GM18507 (cell line): ENCODE results near the gene USP16.
"Not testable (repeated sequence)": the region's sequence is repeated elsewhere in the genome, so short reads cannot be mapped to it uniquely, and the experiment has no call there.

Source experiments
- DNase-seq: peaks from one replicate; pipeline ENCODE4 v3.0.0; 2011; ENCODE audit warnings: low read depth; ENCODE audit not compliant: insufficient read length; ENCODE audit errors: extremely low spot score
- FAIRE-seq: peaks from 2 replicates; lab custom pipeline; 2011; peaks lifted over from hg19 to GRCh38; lab: Jason Lieb, UNC

USP16 gene

GRCh38 chr21:29029524-29029923, 5.1 kb downstream of the USP16 start:
- no peak for FAIRE-seq

GRCh38 chr21:29030909-29031308, 6.4 kb downstream of the USP16 start:
- FAIRE-seq = no peak
- DNase-seq = no peak

More at GRCh38 chr21:29029524-29029923, 5.1 kb downstream of the USP16 start:
- no peak for DNase-seq

DNA sequence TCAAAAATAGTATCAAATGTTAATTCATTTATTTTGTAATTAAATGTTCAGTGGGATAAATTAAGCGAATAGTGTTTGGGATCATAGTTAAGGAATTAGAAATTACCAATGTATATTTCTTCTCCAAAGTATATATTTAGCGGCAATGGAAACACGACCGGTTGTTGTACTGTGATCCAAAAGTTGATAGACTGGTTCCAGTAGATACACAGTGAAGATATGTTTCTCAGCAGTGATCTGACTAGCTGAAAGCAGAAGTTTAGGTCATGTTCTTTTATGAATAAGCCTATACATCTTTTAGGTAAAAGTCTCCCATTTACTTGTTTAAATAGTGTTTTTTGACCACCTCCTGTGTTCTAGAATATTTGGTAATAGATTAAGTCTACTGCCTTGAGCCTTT, 8.8 kb downstream of the USP16 start:
- FAIRE-seq (no peak), DNase-seq (no peak)

GRCh38 chr21:29033871-29034270, 9.4 kb downstream of the USP16 start:
- DNase-seq = no peak
- no peak for FAIRE-seq

DNA sequence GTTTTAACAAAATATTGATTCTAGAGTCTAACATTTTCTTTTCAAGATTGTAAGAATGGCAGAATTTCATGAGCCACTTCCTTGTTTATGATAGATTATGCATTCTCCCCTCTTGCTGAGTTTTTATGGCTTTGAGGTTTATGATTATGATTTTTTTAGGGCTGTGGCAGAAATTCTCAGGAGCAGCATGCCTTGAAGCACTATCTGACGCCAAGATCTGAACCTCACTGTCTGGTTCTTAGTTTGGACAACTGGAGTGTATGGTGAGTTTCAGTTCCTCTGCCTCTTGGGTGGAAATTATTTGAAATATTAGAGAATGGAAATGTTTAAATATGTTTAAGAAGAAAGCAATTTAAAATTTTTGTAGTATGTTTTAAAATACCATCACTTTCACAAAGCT, 10.2 kb downstream of the USP16 start:
- no peak for FAIRE-seq
- DNase-seq = no peak

GRCh38 chr21:29052224-29052623, 27.8 kb downstream of the USP16 start:
- DNase-seq (no peak), FAIRE-seq (no peak)

- DNase-seq (no peak), FAIRE-seq (no peak)
These were observed 28.6 kb downstream of the USP16 start for GRCh38 chr21:29053011-29053553.

DNA sequence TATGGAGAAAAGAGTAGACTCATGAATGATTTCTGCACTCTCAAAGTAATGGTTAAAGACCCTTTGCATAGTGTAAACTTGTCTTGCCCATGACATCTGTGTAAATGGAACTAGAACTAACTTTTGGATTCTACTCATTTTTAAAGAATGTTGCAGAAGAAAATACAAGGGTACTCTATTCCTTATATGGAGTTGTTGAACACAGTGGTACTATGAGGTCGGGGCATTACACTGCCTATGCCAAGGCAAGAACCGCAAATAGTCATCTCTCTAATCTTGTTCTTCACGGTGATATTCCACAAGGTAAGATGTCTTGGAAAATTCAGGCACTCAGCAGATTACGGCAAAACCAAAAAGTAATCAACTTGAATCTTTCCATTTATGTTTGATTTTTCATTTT, 29.2 kb downstream of the USP16 start:
- DNase-seq = no peak
- FAIRE-seq = no peak

DNA sequence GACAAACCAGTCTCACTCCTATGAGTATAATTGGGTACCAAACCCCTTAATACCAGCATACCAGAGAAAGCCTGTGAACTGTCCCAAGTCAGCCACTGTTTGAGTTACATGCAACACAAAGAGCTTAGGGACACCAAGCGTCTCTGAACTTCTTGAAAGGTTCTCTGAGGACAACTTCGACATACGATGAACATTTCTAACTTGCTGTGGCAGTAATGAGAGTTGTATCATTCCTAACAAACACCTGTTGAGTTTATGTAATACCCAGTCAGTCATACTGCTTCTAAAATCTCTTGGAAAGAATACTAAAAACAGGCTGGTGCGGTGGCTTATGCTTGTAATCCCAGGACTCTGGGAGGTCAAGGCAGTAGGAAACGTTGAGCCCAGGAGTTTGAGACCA, 30.6 kb downstream of the USP16 start:
- no peak for DNase-seq
- FAIRE-seq = no peak

GRCh38 chr21:29056005-29056404, 31.5 kb downstream of the USP16 start:
- FAIRE-seq (no peak), DNase-seq (no peak)

DNA sequence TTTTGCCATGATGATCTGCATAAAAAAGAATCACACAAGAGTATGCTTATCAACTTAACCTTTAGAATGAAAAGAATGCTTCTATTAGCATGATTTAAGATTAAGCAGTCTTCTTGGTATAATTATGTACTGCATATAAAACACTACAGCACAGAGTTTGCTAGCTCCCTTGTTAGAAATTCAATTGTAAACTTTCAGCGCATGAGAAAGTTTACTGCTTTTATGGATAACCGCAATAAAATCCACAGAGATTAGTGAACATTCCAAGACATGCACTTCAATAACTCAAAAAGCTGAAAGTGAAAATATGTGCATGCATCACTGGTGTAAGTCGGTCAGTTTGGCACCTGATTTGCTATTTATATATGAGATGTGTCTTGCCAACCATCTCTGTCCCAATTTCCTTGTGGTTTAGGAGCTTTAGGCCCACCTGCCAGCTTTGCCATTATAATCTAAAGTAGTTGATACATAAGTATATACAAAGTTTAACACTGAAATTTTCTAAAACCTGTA, 32.1 kb downstream of the USP16 start:
- peak; percentile 51 for FAIRE-seq
- DNase-seq = no peak

GRCh38 chr21:29064850-29065481, 40.5 kb downstream of the USP16 start:
- DNase-seq (no peak), FAIRE-seq (peak; percentile 88)

GRCh38 chr21:29072873-29073221, 48.4 kb downstream of the USP16 start:
- no peak for DNase-seq
- no peak for FAIRE-seq

- peak; percentile 98 for FAIRE-seq
- DNase-seq = peak; percentile 86
These were observed 48.9 kb downstream of the USP16 start, which contains the start of gene CCT8 for GRCh38 chr21:29073222-29074006. Gene CCT8, minus strand, starts transcription at chr21:29073648. Its CDS starts 58 bp downstream, at chr21:29073590.

GRCh38 chr21:29074007-29074376, 49.5 kb downstream of the USP16 start:
- DNase-seq (no peak), FAIRE-seq (no peak)

DNA sequence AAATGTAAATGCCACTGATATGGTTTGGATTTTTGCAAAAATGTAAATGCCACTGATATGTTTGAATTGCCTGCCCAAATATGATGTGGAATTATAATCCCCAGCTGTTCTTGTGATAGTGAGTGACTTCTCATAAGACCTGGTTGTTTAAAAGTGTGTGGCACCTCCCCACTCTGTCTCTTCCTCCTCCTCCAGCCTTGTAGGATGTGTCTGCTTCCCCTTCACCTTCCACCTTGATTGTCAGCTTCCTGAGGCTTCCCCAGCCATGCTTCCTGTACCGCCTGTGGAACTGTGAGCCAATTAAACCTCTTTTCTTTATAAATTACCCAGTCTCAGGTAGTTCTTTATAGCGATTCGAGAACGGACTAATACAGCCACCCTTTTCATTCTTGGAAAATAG, 50.3 kb downstream of the USP16 start:
- FAIRE-seq = no peak
- no peak for DNase-seq

- no peak for DNase-seq
- no peak for FAIRE-seq
These were observed 51.4 kb downstream of the USP16 start for GRCh38 chr21:29075706-29076466.

GRCh38 chr21:29076731-29077640, 52.5 kb downstream of the USP16 start:
- DNase-seq, FAIRE-seq: not testable (repeated sequence)

GRCh38 chr21:29077651-29078090, 53.2 kb downstream of the USP16 start:
- DNase-seq (no peak), FAIRE-seq (peak; percentile 42)
